NOMO-1 treated with dmso at 0.1 percent for 144 hours (cell line): ENCODE measurements around the gene RPS21.

Source experiments
- DNase-seq: peaks from one replicate; lab custom pipeline; 2025; ENCODE audit not compliant: unreplicated experiment; lab: John Stamatoyannopoulos, UW

Gene RPS21

DNA sequence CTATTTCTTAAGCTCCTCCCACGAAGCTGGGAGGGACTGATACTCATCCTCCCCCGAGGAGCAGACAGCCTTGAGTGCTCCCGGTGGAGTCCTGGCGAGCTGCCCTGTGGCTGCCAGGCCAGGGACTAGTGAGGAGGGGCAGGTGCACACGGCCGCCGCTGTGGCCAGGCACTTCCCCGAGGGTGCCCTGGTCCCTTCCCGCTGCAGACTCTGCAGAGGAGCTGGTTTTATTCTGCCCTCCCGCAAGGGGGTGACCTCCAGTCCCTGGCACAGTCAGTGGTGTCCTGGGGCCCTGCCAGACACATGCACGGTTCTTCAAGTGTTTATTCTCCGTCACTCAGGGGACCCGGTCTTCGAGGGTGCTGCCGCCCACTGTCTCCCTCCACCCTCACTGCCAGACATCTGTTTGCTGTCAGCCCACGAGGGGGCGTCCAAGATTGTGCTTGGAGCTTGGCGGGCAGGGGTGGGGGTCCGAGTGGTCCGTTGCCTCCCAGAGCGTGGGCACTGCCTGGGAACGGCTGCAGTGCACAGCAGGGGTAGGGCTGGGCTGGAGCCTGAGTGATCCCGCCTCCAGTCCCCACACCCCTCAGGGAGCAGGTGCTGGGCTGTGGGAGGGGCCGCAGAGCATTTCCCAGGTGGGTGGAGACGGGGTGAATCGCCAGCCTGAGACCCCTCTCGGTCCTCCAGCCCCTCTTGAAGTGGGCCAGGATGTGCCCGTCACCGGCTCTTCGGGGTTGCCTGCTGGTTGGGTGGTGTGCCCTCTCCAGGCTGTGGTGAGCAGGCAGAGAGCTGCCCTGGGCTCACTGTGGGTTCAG, 23.2 kb downstream of the RPS21 start:
- no peak for DNase-seq

DNA sequence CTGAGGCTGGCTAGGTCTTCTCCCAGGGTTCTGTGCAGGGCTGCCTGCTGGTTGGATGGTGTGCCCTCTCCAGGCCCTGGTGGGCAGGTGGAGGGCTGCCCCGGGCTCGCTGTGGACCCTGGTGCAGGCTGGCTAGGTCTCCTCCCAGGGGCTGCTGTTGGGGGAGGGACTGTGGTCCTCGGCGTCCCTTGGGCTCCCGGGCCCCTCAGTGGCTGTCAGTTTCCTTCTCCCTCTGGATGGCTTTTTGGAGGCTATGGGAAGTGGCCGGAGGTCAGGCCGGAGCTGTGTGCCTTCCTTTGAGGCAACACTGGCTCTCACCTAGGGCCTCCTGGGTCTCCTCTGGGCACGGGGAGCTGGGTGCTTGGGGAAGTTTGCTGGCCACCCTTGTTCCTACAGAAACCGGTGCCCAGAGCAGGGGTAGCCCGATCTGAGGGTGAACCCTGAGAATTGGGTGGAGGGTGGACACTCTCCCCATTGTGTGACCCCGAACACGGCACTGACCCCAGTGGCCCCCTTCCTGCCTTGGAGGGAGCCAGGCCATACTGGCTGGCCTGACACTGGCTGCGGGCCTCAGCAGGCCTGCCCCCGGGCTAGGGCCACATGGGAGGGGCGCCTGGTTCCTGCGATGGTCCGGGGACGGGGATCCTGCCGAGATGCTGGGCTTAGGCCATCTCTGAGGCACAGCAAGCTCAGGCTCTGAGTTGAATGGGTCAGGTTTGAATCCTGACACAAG, 24.0 kb downstream of the RPS21 start:
- DNase-seq = no peak

DNA sequence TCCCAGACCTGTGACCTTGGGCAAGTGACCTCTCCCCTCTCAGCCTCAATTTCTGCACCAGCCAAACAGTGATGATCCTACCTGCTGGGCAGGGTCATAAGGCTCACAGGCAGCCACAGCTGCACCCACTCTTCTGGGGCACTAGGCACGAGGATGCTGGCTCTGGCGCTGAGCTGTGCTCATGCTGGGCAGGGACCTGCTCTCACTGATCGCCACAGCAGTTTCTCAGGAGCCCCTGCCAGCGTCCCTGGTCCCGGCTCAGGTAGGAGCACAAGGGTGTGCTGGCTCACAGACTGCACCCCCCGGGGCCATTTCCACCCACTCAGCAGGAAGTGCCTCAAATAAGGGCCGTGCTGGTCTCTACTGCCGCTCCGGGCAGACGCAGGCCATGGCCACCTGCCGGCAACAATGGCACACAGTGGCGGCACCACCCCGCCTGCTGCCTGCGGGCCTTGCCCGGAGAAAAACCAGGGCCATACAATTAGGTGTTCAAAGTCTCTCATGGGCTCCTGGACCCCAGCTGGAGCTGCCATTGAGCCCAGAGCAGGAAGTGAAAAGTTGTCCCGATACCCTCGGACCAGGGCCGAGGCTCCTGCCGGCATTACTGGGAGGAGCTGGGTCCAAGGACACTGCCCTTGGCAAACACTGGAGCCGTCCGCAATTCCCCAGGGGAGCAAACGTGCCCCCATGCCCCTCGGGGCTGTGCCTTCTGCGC, 24.7 kb downstream of the RPS21 start:
- no peak for DNase-seq

DNA sequence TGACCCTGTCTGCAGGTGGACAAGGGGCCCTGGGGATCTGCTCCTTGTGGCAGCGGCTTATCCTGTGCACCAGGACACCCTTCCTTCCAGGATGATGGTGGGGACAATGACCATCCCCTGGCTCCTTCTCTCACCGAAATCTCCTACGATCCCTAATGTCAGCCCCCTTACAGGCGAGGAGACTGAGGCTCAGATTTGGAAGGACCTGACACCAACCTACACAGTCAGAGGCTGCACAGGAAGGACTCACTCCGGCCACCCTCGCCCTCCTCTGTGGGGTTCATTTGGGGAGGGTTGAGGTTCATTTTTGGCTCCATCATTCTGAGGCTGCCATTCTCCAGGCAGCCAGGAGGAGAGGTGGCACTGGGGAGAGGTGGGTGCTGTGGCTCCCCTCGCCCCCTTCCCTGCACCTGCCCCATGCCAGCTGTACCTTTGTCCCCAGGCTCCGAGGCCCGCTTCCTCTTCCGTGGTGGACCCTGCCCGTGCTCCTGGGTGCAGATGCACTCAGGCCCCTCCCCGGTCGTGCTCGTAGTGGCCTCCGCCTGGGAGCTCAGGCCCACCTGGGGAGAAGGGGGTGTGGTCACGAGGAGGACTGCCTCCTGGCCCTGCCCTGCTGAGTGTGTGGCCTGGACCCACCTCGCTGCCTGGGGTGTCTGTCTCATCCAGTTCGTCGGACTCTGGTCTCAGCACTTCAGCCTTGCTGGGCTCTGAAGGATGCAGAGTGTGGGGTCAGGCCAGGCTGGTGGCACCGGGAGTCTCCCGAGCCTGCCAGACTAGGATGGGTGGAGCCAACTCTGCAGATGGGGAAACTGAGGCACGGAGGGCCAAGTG, 25.5 kb downstream of the RPS21 start:
- no peak for DNase-seq

DNA sequence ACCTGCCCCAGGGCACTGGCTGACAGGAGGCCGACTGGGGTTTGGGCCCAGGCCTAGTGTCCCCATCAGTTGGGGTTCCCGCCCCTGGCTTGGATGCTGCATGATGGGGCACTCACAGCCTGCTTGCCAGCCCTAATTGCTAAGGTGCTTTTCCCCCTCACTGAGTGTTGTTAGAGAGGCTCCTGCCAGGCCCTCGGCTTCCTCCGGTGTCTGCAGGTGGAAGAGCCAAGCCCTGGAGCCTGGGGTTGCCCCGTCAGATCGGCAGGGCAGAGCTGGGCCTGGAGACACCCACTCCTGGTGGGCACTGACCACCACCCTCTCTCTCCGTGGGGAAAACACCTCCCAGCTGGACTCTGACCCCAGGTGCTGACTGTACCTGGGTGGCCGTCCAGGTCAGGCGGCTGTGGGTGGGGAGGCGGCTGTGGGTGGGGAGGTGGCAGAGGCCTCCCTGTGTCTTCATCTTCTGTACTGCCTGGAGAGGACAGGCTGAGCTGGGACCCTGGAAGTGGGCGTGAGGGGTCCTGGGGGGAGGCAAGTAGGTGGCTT, 26.2 kb downstream of the RPS21 start:
- DNase-seq = no peak

DNA sequence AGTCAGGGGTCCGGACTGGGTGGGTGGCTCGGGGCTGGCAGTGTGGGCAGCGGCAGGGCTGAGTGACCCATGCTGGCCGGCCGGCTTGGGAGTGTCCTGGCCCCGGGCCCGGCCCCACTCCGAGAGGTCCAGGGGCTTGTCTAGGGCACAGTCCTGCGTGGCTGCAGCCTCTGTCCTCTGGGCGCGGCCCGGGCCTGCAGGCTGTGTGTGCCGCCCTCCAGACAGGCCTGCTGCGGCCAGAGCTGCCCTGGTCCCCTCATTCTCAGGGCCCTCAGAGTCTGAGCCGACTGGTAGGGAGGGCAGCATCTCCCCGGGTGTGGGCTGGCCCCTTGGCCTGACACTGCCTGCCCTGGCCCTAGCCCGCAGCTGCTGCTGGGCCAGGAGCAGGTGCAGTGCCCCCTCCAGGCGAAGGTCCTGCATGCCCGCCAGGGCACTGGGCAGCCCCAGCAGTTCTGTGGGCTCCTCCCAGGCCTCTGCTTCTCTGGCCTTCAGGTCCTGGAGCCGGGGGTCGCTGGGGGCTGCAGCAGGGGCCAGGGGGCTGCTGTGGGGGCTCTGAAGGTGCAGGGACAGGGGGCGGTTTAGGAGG, 27.1 kb downstream of the RPS21 start:
- no peak for DNase-seq

DNA sequence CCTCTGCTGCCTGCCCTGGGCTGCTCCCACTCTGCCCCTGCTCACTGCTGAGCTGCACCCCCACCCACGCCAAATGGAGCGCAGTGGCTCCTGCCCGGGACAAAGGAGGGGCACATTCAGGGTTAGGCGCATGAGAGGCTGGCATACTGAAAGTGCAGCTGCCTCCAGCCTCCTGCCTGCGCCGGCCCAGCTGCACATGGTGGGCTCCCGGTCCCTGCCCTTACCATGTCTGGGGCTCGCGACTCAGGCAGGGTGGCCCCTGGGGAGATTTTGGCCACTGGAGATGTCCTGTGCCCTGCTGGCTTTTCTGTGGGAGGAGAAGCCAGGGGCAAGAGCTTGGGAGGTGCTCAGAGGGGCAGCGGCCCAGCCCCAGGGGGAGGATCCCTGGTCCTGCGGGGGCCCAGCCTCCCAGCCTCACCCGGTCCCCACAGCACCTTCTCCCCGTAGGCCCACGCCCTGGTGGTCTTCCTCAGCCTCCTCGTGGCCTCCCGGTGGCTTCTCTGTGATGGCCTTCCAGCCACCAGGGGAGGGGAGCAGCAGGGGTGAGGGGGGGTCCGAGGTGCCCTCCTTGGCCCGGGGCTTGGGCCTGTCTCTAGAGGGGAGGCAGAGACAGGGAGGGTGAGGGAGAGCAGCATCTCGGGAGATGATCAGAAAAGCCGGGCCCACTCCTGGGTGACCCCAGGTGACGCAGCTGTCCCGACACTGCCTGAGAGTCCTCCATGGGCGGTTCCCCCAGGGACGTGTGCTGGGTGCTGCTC, 28.6 kb downstream of the RPS21 start:
- DNase-seq = no peak

DNA sequence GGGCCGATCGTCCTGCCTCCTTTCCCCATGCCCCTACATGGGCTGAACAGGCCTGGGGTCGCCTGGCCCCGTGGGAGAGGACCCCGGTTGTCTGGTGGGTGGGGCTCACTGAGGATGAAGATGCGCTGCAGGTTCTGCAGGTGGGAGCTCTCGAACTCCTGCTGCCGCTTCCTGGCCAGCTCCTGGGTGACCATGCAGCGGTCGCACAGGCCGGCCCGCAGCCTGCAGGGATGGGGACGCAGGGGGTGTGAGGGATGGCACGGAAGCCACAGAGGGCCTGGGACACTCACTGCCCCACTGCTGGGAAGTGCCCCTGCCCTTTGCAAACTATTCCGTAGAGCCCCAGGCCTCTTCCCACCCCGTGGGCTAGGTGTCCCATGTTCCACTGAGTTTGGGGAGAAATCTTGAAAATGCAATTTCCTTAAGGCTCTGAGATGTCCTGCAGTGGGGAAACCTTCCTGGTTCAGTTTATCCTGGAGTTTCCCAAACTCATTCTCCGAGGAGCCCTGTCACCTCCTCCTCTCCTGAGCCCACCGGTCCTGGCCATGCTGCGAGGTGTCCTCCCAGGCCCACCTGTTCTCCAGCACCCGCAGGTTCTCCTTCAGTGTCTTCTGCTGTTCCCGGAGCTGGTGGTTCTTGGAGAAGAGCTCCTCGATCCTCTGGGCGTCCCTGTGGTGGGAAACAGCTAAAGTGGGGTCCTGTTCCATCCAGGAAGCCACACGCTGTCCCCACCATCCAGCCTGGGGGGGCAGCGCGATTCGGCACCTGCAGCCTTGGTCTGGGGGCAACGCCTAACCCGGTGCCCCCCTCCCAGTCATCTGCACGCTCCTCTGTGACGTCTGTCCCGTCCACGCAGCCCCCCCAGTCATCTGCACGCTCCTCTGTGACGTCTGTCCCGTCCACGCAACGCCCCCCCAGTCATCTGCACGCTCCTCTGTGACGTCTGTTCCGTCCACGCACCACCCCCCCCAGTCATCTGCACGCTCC, 30.0 kb downstream of the RPS21 start:
- no peak for DNase-seq

DNA sequence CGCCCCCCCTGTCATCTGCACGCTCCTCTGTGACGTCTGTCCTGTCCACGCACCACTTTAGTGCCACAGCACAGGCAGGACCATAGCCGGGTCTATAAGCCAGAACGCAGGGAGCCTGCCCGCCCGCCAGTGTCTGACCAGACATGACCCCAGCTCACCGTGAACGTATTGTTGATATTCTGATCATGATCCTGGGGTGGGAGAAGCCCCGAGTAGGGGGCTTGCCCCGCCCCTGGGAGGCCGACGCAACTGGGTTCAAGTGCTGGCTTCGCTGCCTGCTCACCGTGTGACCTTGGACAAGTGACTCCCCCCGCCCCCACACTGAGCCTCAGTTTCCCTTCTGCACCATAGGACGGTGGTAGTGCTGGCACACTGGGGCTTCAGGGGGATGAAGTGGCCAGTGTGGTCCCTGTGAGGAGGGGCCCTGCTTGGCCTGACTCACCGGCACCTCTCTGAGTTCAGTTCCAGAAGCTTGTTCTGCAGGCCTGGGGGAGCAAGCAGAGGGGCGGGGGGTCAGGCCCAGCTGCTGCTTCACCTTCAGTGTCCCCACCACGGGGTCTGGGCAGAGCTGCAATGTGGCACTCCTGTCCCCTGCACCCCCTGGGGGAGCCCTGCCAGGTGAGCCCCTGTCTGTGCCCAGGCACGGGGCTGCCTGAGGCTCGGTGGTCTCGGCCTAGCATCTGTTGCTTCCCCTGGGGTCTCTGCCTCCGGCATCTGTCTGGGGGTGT, 31.2 kb downstream of the RPS21 start:
- DNase-seq = no peak

DNA sequence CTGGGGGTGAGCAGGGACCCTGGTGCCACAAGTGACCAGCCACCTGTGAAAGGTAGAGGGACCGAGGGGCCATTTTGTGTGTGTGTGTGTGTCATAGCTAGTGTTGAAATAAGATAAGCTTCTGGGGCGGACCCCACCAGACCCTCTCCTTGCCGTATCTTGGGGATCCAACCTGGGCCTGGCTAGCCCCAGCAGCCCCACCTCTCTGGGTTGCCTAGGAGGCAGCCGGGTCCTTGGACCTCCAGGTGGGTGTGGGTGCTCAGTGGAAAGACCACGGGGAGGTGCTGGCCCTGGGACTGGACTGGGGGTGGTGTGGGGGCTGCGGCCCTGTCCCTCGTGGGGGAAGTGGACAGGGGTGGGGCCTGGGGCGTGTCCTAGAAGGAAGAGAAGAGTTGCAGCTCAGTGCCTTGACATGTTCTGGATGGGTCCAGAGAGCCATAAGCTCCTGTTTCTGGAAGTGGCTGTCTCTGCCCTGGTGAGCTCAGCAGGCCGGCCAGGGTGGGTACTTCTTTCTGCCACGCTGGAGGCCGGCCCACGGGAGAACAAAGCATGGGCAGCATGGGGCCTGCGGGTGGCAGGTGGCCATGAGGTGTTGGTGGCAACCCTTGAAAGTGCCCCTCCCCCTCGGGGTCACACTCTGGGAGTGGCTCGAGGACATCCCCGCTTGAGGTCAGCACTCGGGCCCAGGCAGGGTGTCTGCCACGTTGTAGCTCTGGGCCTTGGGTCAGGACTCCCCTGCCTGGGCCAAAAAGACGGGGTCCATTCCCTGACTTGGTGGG, 32.0 kb downstream of the RPS21 start:
- DNase-seq = no peak

DNA sequence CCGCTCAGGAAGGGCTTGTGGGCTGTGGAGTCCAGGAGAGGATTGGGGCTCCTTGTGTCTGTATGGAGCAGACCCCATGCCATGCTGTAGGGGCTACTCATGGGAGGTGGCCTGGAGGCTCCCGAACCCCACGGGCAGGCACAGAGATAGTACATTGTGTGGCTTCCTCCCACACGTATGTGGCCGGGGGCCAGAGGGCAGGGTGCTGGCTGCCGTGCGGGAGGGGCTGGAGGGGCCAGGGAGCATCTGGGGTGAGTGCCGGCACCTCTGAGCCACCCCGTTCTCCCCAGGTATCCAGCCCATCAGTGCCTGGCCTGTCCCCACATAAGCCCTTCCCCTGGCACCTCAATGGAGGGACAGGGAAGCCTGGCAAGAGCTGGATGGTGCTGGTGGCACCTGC, 32.9 kb downstream of the RPS21 start:
- no peak for DNase-seq

DNA sequence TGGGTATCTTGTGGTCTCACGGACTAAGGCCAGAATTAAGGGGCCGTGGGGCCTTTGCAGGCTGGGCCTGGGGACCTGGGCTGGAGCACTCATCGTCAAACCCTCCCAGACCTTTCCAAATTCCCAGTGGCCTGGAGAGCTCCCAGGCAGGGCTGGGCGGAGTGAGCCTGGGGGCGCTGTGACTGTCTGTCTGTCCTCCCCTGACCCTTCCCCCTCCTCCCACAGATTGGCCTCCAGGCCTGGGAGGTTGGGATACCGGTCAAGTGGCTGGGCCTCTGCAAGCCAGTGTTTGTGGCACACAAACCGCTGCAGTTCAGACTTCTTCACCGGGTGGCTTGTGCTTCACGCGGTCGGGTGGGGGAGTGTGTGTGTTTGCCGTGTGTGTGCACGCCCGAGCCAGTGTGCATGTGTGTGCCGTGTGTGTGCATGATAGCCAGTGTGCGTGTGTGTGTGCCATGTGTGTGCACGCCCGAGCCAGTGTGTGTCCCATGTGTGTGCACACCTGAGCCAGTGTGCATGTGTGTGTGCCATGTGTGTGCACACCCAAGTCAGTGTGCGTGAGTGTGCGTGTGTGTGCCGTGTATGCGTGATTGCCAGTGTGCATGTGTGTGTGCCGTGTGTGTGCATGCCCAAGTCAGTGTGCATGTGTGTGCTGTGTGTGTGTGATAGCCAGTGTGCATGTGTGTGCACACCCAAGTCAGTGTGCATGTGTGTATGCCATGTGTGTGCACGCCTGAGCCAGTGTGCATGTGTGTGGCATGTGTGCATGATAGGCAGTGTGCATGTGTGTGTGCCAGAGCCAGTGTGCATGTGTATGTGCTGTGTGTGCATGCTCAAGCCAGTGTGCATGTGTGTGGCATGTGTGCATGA, 34.2 kb downstream of the RPS21 start:
- no peak for DNase-seq

DNA sequence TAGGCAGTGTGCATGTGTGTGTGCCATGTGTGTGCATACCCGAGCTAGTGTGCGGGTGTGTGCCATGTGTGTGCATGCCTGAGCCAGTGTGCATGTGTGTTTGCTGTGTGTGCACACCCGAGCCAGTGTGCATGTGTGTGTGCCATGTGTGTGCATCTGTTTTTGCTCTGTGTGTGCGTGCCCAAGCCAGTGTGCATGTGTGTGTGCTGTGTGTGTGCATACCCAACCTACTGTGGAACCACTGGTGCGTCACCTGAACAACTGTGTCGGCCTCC, 34.8 kb downstream of the RPS21 start:
- no peak for DNase-seq

DNA sequence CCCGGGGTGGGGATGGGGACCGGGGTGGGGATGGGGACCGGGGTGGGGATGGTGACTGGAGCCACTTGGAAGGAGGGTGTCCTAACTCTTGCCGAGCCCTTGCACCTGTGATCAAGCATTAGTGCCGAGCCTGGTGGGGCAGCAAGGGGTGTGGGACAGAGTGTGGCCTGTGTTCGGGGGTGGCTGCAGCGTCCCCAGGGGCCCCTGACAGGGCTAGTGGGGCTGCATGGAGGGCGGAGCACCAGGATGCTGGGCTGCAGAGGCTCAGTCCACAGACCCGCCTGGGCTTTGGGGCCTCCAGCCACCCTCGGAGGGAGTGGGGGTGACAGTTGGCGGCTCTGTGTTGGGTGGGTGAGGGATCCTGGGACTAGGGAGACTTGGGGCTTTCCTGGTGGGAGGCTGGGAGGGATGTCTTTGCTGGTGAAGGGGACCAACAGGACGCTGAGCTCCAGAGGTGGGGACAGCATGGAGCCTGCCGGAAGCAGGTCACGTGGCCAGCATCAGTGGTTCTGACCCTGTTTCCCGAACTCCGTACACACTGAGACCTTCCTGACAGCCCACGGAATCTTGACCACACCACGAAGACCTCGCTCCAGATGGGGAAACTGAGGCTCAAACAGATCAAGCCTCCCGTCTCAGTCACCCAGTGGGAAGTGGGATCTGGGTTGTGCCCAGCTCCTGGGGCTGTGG, 35.9 kb downstream of the RPS21 start:
- no peak for DNase-seq

DNA sequence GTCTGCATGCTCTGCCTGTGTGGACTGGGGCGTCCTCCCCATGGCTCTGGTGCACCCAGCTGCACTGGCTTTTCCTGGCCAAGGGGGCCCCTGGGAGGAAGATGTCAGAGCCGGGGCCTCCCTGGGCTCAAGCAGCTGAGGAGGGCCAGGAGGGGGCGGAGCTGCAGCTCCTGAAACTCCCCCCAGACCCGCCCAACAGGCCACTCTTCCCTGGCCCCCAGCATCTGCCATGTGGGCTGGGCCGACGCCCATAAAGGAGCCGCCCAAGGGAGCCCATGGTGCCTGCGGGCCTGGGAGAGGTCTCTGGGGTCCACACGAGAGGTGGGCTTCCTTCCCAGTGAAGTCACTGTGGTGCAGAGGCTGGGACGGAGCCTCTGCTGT, 36.4 kb downstream of the RPS21 start:
- no peak for DNase-seq
